SKM-1 treated with dmso at 0.1 percent for 144 hours (cell line): Measurements from ENCODE around the gene FADD.
"Not testable (repeated sequence)": the region's sequence is repeated elsewhere in the genome, so short reads cannot be mapped to it uniquely, and the experiment has no call there.

Experiments used
- DNase-seq: peaks from one replicate; lab custom pipeline; 2025; ENCODE audit not compliant: unreplicated experiment; lab: John Stamatoyannopoulos, UW

FADD gene

GRCh38 chr11:70180906-70181305 lies 22.2 kb upstream of the FADD start:
- no peak for DNase-seq

DNA sequence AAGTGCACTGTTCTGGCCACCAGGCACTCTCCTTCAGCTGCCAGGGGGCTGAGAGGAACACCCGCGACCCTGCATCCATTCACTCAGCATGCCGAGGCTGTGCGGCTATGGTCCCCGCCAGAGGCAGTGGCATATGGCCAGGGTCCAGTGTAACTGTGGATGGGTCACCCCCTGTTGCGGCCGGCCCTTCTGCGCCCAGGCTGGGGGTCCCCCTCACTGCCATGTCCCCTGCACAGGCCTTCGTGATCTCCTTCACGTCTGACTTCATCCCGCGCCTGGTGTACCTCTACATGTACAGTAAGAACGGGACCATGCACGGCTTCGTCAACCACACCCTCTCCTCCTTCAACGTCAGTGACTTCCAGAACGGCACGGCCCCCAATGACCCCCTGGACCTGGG lies 20.8 kb upstream of the FADD start:
- DNase-seq = no peak

- DNase-seq = no peak
Measured at GRCh38 chr11:70183032-70183431, 20.1 kb upstream of the FADD start.

GRCh38 chr11:70183483-70184176 lies 19.5 kb upstream of the FADD start:
- DNase-seq = no peak

- no peak for DNase-seq
Measured at GRCh38 chr11:70184396-70184795, 18.7 kb upstream of the FADD start.

- no peak for DNase-seq
Measured at GRCh38 chr11:70185348-70186055, 17.6 kb upstream of the FADD start.

GRCh38 chr11:70186420-70186819 lies 16.7 kb upstream of the FADD start:
- DNase-seq = no peak

DNA sequence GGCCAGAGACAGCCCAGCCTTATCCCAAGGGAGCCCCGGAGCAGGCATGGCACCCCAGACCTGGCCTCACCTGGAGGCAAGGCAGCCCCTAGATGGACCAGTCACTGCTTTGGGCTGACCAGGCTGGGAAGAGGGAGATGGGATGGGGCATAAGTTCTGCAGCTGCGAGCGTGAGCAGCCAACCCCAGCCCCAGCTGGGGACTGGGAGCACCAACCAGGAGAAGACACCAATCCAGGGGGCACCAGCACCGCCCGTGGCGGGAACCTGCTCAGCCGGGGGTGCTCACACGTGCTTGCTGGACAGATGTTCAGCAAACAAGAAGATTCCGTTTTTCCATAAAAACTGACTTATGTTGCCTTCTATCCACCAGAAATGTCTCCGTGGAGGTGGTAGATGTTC lies 16.2 kb upstream of the FADD start:
- no peak for DNase-seq

DNA sequence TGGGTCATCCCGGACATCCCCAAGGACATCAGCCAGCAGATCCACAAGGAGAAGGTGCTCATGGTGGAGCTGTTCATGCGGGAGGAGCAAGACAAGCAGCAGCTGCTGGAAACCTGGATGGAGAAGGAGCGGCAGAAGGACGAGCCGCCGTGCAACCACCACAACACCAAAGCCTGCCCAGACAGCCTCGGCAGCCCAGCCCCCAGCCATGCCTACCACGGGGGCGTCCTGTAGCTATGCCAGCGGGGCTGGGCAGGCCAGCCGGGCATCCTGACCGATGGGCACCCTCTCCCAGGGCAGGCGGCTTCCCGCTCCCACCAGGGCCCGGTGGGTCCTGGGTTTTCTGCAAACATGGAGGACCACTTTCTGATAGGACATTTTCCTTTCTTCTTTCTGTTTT lies 15.3 kb upstream of the FADD start:
- no peak for DNase-seq

DNA sequence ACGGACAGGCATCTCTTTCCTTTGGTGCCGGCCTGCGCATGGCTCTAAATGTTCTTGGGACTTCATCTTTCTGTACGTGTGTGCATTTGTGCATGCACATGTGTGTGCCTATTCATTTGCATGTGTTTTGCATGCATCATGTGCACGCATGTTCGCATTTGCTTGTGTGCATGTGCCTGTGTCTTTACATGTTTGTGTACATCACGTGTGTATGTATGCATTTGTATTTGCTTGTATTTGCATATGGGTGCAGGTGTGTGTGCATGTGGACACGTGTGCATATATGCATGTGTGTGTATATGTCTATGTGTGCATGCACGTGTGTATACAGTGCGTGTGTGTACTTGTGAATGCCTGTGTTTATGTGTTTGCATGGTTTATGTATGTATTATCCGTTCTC lies 13.5 kb upstream of the FADD start:
- no peak for DNase-seq

DNA sequence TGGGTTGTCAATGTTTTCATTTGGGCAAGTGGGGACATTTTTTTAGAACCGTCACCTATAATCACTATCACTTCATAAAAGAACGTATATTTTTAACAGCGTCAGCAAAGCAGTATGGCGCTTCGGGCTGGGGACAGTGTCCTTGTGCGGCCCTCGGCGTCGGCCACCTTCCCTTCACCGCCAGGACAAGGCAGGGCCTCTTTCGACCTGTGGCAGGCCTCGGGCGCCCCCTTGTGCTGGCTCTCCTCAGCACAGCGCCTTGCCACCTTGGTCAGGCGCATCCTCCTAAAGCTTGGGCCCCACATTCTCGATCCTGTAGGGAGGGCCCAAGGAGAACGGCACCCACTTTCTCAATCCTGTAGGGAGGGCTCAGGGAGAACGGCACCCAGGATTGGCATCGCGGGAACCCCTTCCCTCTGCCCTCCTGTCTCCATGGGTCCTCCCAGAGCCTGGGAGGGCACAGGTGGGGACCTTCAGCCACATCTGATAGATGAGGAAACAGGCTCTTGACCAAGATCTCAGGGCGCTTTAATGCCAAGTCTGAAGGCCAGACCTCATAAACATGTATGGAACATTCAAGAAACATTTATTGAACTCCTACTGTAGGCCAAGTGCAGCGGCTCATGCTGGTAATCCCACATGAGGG lies 11.5 kb upstream of the FADD start:
- peak; percentile 39 for DNase-seq

- no peak for DNase-seq
Measured at GRCh38 chr11:70192666-70193410, 10.3 kb upstream of the FADD start.

DNA sequence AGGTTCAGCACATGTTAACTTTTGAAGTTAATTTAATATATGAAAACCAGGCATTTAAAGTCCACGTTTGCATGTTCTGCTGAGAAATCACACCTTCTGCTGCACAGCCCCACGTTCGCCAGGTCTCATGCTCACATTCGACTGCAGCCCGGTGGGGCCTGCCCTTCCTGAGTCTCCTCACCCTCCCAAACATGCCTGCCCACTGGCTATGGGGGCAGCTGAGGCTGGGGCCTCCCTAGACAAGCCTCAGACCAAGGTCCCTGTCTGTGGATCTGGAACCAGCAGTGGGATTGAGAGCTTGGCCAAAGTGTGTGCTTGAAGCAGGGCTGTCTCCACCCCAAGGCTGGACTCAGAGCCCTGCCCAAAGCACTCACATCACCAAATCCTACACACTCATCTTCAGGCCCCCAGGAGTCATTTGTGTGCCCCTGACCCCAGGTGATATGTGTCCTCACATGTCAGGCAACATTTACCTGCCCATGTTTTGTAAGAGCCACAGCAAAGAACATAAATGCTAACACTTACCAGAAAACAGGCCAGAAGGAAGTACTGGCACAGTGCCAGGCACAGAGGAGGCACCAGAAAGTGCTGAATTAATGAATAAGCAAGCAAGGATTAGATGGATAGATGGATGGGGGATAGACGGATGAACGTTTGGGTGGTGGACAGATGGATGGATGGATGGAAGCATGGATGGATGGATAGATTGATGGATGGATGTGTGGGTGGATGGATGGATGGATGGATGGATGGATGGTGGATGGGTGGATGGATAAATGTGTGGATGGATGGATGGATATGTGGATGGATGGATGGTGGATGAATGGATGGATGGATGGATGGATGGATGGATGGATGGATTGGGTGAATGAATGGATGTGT lies 9.4 kb upstream of the FADD start:
- DNase-seq = no peak

DNA sequence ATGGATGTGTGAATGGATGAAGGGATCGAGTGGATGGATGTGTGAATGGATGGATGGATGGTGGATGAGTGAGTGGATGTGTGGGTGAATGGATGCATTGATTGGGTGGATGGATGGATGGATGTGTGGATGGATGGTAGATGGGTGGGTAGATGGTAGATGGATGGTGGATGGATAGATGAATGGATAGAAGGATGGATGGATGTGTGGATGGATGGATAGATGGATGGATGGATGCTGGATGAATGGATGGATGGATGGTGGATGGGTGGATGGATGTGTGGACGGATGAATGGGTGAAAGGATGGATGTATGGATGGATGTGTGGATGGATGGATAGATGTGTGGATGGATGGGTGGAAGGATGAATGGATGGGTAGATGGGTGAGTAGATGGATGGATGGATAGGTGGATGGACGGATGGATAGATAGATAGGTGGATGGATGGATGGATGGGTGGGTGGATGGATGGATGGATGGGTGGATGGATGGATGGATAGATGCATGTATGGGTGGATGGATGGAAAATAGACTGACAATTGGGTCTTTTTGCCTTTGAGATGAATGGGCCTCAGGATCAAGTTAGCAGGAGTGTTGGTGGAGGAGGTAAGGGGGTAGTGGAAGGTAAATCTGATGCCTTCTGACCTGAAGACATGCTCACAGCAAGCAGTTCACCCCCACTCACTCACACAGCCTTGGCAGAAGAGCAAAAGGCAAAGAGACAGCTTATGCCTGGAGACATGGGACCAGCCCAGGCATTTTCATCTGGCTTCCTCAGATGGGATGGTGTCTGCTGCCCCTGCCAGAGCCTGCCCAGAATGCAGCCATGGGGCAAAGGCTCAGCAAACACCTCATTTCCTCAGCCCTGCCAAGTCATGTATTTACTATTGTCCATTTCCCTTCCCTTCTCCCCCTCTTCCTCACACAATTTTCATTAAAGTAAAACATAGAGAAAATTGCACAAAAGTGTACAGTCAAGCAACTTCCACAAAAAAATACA lies 8.0 kb upstream of the FADD start:
- DNase-seq = no peak

- DNase-seq = no peak
Measured at GRCh38 chr11:70200212-70200844, 2.8 kb upstream of the FADD start.

DNA sequence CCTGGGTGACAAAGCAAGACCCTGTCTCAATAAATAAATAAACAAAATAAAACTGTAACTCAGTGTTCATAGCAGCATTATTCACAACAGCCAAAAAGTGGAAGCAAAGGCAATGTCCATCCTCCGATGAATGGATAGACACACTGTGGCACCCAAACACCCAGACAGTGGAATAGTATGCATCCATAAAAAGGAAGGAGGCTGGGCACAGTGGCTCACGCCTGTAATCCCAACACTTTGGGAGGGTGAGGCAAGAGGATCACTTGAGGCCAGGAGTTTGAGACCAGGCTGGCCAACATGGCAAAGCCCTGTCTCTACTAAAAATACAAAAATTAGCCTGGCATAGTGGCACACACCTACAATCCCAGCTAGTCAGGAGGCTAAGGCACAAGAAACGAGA lies 2.0 kb upstream of the FADD start:
- not testable (repeated sequence) for DNase-seq

DNA sequence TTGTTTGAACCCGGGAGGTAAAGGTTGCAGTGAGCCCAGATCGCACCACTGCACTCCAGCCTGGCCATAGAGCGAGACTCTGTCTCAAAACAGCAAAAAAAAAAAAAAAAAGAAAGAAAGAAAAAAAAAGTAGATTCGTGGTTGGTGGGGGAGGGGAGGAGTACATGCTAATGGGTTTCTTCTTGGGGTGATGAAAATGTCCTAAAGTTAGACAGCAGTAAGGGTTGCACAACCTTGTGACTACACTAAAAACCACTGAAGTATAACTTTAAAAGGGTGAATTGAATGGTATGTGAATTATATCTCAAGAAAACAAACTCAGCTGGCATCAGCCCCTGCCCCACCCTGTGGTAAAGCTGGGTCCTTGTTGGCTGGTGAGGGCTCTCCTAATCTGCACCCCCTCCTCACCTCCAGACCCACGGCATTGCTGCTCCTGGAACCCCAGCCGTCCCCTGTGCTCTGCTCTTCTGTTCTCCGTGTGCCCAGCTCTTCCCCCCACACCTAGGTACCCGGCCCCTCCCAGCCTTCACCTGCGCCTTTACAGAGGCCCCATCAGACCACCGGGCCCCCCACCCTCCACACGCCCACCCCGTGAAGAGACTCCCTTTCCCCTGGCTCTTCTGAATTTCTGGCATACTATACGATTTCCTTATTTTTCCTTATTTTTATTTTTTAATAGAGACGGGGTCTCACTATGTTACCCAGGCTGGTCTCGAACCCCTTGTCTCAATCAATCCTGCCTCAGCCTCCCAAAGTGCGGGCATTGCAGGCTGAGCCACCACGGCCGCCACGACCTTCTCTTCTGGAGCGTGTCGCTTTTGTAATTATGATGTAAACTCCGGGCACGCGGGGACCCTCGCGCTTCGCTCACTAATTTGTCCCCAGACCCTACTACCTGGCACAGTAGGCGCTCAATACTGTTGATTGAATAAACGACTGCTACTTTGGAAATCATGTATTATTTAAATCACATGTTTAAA lies 924 bp upstream of the FADD start:
- DNase-seq = peak; percentile 46
